Activated CD4-positive, alpha-beta T cell treated with anti-CD3 and anti-CD28 coated beads for 36 hours (primary cell): Measurements from ENCODE around the gene PLCB1. TPM values are rescaled to one million over a fixed set of nuclear protein-coding genes. Genes with fewer than 3 reads are reported as not detected.

Experiments
- ATAC-seq: fragments of 200-7000 bp; cut with Tn5 transposase; one replicate; pipeline ENCODE4 v1.10.0; 2021; ENCODE audit warnings: mild to moderate bottlenecking, moderate library complexity
- CTCF ChIA-PET: fragments of 350-600 bp; sonication (Branson Sonifier 250); formaldehyde crosslinking; loops from one replicate; lab custom pipeline; 2021; ENCODE audit warnings: antibody characterized with exemption; lab: Charles Lee
- POLR2A ChIA-PET: fragments of 350-600 bp; sonication (Branson Sonifier 250); formaldehyde crosslinking; loops from one replicate; lab custom pipeline; 2021; ENCODE audit warnings: antibody characterized with exemption, inconsistent platforms; lab: Charles Lee
- DNase-seq: peaks from one replicate; pipeline ENCODE4 v3.0.0-alpha.2; 2020
- H3K27ac Mint-ChIP-seq: one replicate; pipeline ENCODE4 v1.8.0; 2021; ENCODE audit warnings: mixed read lengths
- H3K27me3 Mint-ChIP-seq: one replicate; pipeline ENCODE4 v1.8.0; 2021; ENCODE audit warnings: mixed read lengths
- H3K36me3 Mint-ChIP-seq: one replicate; pipeline ENCODE4 v1.8.0; 2021; ENCODE audit warnings: low read depth, mixed read lengths
- H3K4me1 Mint-ChIP-seq: one replicate; pipeline ENCODE4 v1.8.0; 2021; ENCODE audit warnings: mixed read lengths
- H3K4me3 Mint-ChIP-seq: one replicate; pipeline ENCODE4 v1.8.0; 2021; ENCODE audit warnings: mild to moderate bottlenecking, moderate library complexity, mixed read lengths
- H3K9me3 Mint-ChIP-seq: one replicate; pipeline ENCODE4 v1.8.0; 2021; ENCODE audit warnings: low read depth, mixed read lengths
- intact Hi-C, 2 experiments: fragments of 100-400 bp; cut with DNase I in 1 of 2; cut with micrococcal nuclease in 1 of 2; formaldehyde crosslinking; loops; one replicate each; pipeline versions ENCODE4 v1.14.2 to v1.15.1; 2022 to 2024; cut with DNase I, micrococcal nuclease
- total RNA-seq, 2 experiments: library from RNA; stranded (reverse); gene quantifications; one replicate each; pipeline ENCODE4 v1.2.3, GENCODE V29; 2021

Gene PLCB1
- total RNA-seq, 2 experiments from 2014 or later = 1.4 to 1.5 TPM

GRCh38 chr20:8783734-8784133 lies 651.7 kb downstream of the PLCB1 start:
- Mint-ChIP-seq H3K27me3 (no peaks in the 10 kb centered on the region), H3K9me3 (peaks cover 2% of the 10 kb centered on the region), H3K4me1 (no peaks in the 10 kb centered on the region), H3K36me3 (no peaks in the 10 kb centered on the region), H3K27ac (no peak overlapping the region), H3K4me3 (no peak overlapping the region)
- POLR2A ChIA-PET = no interaction called here
- intact Hi-C loops = no loop called here
- no peak for ATAC-seq
- CTCF ChIA-PET = interaction anchor here (0.5 kb wide), 1 partner anchor 61 kb away, joined by 3 read pairs; no protein-coding TSS in a partner anchor
- no peak for DNase-seq

DNA sequence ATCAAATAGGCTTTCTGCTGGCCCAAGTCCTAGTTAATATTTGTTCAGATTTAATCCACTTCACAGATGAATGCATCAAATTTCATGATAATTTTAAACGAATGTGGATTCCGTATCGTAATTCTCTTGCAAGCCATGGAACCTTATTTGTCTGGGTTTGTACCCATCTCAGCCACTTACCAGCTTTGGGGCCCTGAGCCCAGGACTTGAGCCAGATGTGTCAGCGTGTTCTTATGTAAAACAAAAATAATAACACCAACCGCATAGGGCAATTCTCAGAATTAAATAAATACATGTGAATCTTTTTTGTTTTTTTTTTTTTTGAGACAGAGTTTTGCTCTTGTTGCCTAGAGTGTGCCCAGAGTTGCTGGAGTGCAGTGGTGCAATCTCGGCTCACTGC lies 654.3 kb downstream of the PLCB1 start:
- Mint-ChIP-seq H3K27ac (no peak overlapping the region), H3K4me1 (no peaks in the 10 kb centered on the region), H3K36me3 (no peaks in the 10 kb centered on the region), H3K4me3 (no peak overlapping the region), H3K27me3 (no peaks in the 10 kb centered on the region), H3K9me3 (no peaks in the 10 kb centered on the region)
- CTCF ChIA-PET = no interaction called here
- no peak for ATAC-seq
- no peak for DNase-seq
- intact Hi-C loops = no loop called here
- POLR2A ChIA-PET = no interaction called here

DNA sequence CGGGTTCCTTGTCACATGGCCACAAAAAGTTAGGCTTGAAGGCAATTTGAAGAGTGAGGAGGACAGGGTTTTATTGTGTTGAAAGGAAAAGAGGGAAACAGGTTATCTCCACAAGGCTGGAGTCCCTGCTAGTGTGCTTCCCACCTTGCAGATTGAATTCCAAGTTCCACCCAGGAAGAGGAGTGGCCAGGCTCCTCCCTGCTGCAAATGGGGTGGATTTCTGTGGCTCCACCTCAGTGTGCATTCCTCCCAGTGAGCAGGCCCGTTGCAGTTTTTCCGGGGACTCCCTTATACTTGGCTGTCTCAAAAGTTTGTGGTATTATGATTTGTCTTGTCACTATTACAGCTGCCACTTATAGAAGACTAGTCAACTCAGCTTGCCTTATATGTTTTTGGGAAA lies 655.0 kb downstream of the PLCB1 start:
- no peaks in the 10 kb centered on the region for H3K9me3 Mint-ChIP-seq
- H3K27me3 Mint-ChIP-seq = no peaks in the 10 kb centered on the region
- ATAC-seq (no peak), DNase-seq (no peak)
- CTCF ChIA-PET = no interaction called here
- H3K27ac Mint-ChIP-seq = no peak overlapping the region
- no peak overlapping the region for H3K4me3 Mint-ChIP-seq
- H3K4me1 Mint-ChIP-seq = no peaks in the 10 kb centered on the region
- intact Hi-C loops = no loop called here
- POLR2A ChIA-PET = no interaction called here
- no peaks in the 10 kb centered on the region for H3K36me3 Mint-ChIP-seq

GRCh38 chr20:8788275-8788674 lies 656.2 kb downstream of the PLCB1 start:
- Mint-ChIP-seq H3K36me3 (no peaks in the 10 kb centered on the region), H3K27ac (no peak overlapping the region), H3K9me3 (no peaks in the 10 kb centered on the region), H3K4me1 (no peaks in the 10 kb centered on the region), H3K4me3 (no peak overlapping the region), H3K27me3 (no peaks in the 10 kb centered on the region)
- ChIA-PET POLR2A (no interaction called here), CTCF (interaction anchor here (1.4 kb wide), 1 partner anchor 20 kb away, joined by 4 read pairs; no protein-coding TSS in a partner anchor)
- intact Hi-C loops = no loop called here
- ATAC-seq = no peak
- no peak for DNase-seq

DNA sequence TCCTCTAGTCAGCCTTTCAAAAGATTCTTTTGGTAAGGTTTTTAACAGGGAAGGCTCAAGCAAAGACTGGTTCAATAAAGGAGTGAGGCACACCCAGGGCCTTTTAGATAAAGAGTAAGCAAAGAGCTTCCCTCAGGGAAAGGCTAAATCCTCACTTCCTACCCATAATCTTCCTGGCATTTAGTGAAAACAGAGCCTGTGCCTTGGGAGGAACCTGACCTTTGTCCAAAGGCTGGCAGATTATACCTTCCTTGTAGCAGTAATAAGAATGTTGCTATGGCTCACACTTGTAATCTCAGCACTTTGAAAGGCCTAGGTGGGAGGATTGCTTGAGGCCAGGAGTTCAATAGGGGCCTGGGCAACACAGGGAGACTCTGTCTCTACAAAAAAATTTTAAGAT lies 656.8 kb downstream of the PLCB1 start:
- CTCF ChIA-PET = interaction anchor here (1.1 to 1.4 kb wide), 2 partner anchors 19 to 39 kb away, joined by 4 read pairs; no protein-coding TSS in a partner anchor

GRCh38 chr20:8790442-8791074 lies 658.5 kb downstream of the PLCB1 start:
- no peak overlapping the region for H3K4me3 Mint-ChIP-seq
- intact Hi-C loops = loop anchor here in 1 of 2 experiments (2.0 to 10.0 kb wide), 2 partner anchors 574 to 602 kb away; no protein-coding TSS in a partner anchor
- ChIA-PET POLR2A (no interaction called here), CTCF (interaction anchor here (1.0 to 1.1 kb wide), 3 partner anchors 9 to 30 kb away, joined by 4 to 5 read pairs (median 5); no protein-coding TSS in a partner anchor)
- H3K27ac Mint-ChIP-seq = no peak overlapping the region
- H3K27me3 Mint-ChIP-seq = no peaks in the 10 kb centered on the region
- peak; percentile 42 for DNase-seq
- ATAC-seq = no peak
- H3K4me1 Mint-ChIP-seq = no peaks in the 10 kb centered on the region
- no peaks in the 10 kb centered on the region for H3K36me3 Mint-ChIP-seq
- no peaks in the 10 kb centered on the region for H3K9me3 Mint-ChIP-seq

More for the DNA sequence above, 656.8 kb downstream of the PLCB1 start:
- no peak overlapping the region for H3K4me3 Mint-ChIP-seq
- H3K9me3 Mint-ChIP-seq = no peaks in the 10 kb centered on the region
- H3K27me3 Mint-ChIP-seq = no peaks in the 10 kb centered on the region
- DNase-seq = no peak
- H3K27ac Mint-ChIP-seq = no peak overlapping the region
- no peaks in the 10 kb centered on the region for H3K36me3 Mint-ChIP-seq
- POLR2A ChIA-PET = no interaction called here
- intact Hi-C loops = no loop called here
- H3K4me1 Mint-ChIP-seq = no peaks in the 10 kb centered on the region
- no peak for ATAC-seq

DNA sequence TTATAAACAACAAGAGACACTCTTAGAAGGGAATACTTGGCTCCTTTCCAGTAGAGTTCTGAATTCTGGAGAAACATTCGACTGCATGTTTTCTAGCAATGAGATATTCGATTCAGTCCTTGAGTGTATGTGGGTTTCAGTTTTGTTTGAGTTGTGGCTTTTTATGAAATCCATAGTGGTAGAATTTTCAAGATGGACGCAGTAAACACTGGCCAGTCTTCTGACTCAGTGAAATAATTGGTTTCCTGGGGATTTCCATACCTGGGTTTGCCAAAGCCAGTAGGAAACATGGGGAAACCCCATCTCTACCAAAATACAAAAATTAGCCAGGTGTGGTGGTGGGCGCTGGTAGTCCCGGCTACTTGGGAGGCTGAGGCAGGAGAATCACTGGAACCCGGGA lies 663.3 kb downstream of the PLCB1 start:
- no peaks in the 10 kb centered on the region for H3K36me3 Mint-ChIP-seq
- no peaks in the 10 kb centered on the region for H3K9me3 Mint-ChIP-seq
- DNase-seq = no peak
- intact Hi-C loops = loop anchor here in 1 of 2 experiments (10.0 kb wide), 1 partner anchor 569 kb away; no protein-coding TSS in a partner anchor
- ChIA-PET POLR2A (no interaction called here), CTCF (no interaction called here)
- ATAC-seq = no peak
- H3K4me1 Mint-ChIP-seq = no peaks in the 10 kb centered on the region
- H3K27me3 Mint-ChIP-seq = no peaks in the 10 kb centered on the region
- H3K4me3 Mint-ChIP-seq = no peak overlapping the region
- no peak overlapping the region for H3K27ac Mint-ChIP-seq

DNA sequence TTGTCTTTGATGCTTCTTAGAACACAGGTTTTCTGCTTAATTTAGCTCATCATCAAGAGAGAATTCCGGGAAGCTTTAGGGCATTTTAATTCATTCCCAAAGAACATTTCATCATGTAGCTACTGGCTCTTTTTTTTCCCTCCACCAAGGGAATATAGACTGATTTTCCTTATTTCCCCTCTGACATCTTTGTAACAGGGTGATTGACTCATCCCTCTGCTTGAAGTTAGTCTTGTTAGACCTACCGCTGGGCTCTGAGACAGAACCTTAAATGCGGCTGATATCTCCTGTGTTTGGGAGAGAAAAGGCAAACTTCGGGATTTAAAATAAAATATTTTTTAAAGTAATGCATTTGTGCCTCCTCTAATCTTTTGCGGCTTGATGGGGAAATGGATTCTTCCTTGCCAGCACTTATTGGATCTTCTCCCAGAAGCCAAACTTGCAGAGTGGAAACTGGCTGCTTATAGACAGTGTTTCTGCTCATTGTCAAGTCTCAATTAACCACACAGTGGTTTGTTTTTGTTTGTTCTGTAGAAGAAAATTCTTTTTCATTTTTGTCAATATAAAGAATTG lies 664.1 kb downstream of the PLCB1 start:
- ChIA-PET POLR2A (no interaction called here), CTCF (no interaction called here)
- ATAC-seq (no peak), DNase-seq (no peak)
- Mint-ChIP-seq H3K9me3 (no peaks in the 10 kb centered on the region), H3K36me3 (no peaks in the 10 kb centered on the region), H3K27me3 (no peaks in the 10 kb centered on the region), H3K27ac (no peak overlapping the region), H3K4me3 (no peak overlapping the region), H3K4me1 (no peaks in the 10 kb centered on the region)
- intact Hi-C loops = loop anchor here in 1 of 2 experiments (10.0 kb wide), 1 partner anchor 569 kb away; no protein-coding TSS in a partner anchor

DNA sequence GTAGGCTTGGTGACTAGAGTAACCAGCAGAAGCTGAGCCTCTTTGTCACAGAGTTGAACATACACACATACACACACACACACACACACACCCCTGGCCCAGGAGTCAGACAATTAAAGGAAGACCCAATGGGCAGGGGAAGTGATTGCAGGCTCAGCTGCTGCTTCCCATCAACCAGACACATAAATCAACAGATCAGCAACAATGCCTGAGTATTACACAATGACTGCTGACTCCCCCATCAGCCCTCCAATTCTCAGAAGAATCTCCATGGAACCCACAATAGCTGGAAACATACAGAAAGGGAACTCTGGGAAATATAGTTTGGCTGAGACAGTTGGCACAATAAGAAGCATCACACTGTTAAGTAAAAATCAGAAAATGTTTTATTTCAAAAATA lies 666.4 kb downstream of the PLCB1 start:
- DNase-seq = no peak
- POLR2A ChIA-PET = no interaction called here
- ATAC-seq = no peak
- H3K4me3 Mint-ChIP-seq = no peak overlapping the region
- CTCF ChIA-PET = no interaction called here
- intact Hi-C loops = loop anchor here in 1 of 2 experiments (10.0 kb wide), 1 partner anchor 566 kb away; no protein-coding TSS in a partner anchor
- H3K27me3 Mint-ChIP-seq = no peaks in the 10 kb centered on the region
- H3K36me3 Mint-ChIP-seq = no peaks in the 10 kb centered on the region
- H3K27ac Mint-ChIP-seq = no peak overlapping the region
- H3K9me3 Mint-ChIP-seq = no peaks in the 10 kb centered on the region
- H3K4me1 Mint-ChIP-seq = no peaks in the 10 kb centered on the region

DNA sequence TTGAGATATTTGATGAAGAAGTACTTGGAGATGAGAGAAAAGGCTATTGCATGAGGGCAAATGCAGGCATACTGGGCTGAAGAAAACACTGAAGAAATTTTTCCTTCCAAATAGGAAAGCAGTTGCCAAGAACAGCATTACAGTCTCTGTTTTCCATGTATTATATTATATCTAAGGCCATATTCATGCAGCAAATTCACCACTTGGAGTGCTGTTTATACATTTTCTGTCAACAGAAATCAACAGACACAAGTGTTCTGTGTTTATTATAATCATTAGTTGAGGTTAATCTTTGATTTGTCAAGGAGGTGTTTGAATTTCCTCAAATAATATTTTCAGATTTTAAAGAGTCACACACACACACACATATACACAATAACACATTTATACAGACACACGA lies 668.0 kb downstream of the PLCB1 start:
- no peak for DNase-seq
- CTCF ChIA-PET = no interaction called here
- POLR2A ChIA-PET = no interaction called here
- no peak overlapping the region for H3K27ac Mint-ChIP-seq
- H3K4me1 Mint-ChIP-seq = no peaks in the 10 kb centered on the region
- intact Hi-C loops = no loop called here
- H3K36me3 Mint-ChIP-seq = no peaks in the 10 kb centered on the region
- no peak overlapping the region for H3K4me3 Mint-ChIP-seq
- no peaks in the 10 kb centered on the region for H3K9me3 Mint-ChIP-seq
- ATAC-seq = no peak
- H3K27me3 Mint-ChIP-seq = no peaks in the 10 kb centered on the region

- H3K4me3 Mint-ChIP-seq = no peak overlapping the region
- no peak for DNase-seq
These were observed 669.6 kb downstream of the PLCB1 start for GRCh38 chr20:8801686-8802085.

DNA sequence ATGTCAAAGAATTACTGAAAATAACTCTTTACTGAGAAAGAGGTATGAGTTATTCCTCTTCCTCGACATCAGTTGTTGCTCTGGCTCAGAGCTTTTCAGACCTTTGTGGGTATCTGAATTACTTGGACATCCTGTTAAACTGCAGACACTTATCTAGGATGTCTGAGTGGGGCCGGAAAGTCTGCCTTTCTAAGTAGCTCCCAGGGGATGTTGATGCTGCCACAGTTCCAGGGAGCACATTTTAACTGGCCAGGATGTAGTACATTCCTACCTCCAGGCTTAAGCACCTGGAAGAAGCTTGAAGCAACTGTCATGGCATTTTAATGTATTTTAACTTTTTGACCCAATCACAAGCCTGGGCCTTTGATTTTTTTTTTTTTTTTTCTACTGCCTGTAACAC lies 671.0 kb downstream of the PLCB1 start:
- intact Hi-C loops = no loop called here
- Mint-ChIP-seq H3K4me3 (no peak overlapping the region), H3K27me3 (no peaks in the 10 kb centered on the region), H3K9me3 (no peaks in the 10 kb centered on the region), H3K4me1 (peaks cover 2% of the 10 kb centered on the region), H3K36me3 (no peaks in the 10 kb centered on the region), H3K27ac (no peak overlapping the region)
- CTCF ChIA-PET = interaction anchor here (0.6 kb wide), 1 partner anchor 243 kb away, joined by 3 read pairs; no protein-coding TSS in a partner anchor
- DNase-seq (no peak), ATAC-seq (no peak)
- POLR2A ChIA-PET = no interaction called here

More at GRCh38 chr20:8801686-8802085, 669.6 kb downstream of the PLCB1 start:
- Mint-ChIP-seq H3K36me3 (no peaks in the 10 kb centered on the region), H3K4me1 (peaks cover 2% of the 10 kb centered on the region), H3K27ac (no peak overlapping the region), H3K27me3 (no peaks in the 10 kb centered on the region), H3K9me3 (no peaks in the 10 kb centered on the region)
- CTCF ChIA-PET = interaction anchor here (0.6 kb wide), 1 partner anchor 1683 kb away, joined by 3 read pairs; no protein-coding TSS in a partner anchor
- intact Hi-C loops = no loop called here
- POLR2A ChIA-PET = no interaction called here
- ATAC-seq = no peak
